IMR-90 (cell line): ENCODE measurements around the gene DSCAM. TPM values are rescaled to one million over a fixed set of nuclear protein-coding genes. Genes with fewer than 3 reads are reported as not detected.

Source experiments
- ATAC-seq: fragments of 200-7000 bp; cut with Tn5 transposase; 2 replicates; pipeline ENCODE4 v1.9.1; 2020; ENCODE audit warnings: low read depth, mild to moderate bottlenecking, moderate library complexity
- BruUV-seq: library from RNA; stranded (reverse); fragments of 400-500 nt; replicated peaks from 2 replicates; lab custom pipeline; 2021; lab: Mats Ljungman, UMichigan
- CTCF ChIA-PET: fragments of 300-600 bp; formaldehyde crosslinking; extraction: SDS; loops from one replicate; lab custom pipeline; 2021; ENCODE audit warnings: antibody characterized with exemption; lab: Yijun Ruan, JAX
- POLR2A ChIA-PET: fragments of 300-600 bp; sonication (Branson Sonifier 250); formaldehyde crosslinking; loops from one replicate; lab custom pipeline; 2022; ENCODE audit warnings: antibody characterized with exemption; ENCODE audit not compliant: unreplicated experiment; lab: Charles Lee
- DNase-seq: peaks from one replicate; pipeline ENCODE4 v3.0.0; 2013
- H2AFZ ChIP-seq: replicated peaks from 2 replicates; pipeline ENCODE3; 2013; ENCODE audit warnings: low read length, mild to moderate bottlenecking; ENCODE audit not compliant: poor library complexity
- H2AK5ac ChIP-seq: 2 replicates; pipeline ENCODE4 v1.6.1; 2013; ENCODE audit warnings: low read depth, low read length, inconsistent platforms
- H2AK9ac ChIP-seq: replicated peaks from 2 replicates; pipeline ENCODE3; 2013; ENCODE audit warnings: mild to moderate bottlenecking, low read depth, low read length, moderate library complexity; ENCODE audit not compliant: poor library complexity
- H2BK120ac ChIP-seq: 2 replicates; pipeline ENCODE4 v1.6.1; 2013; ENCODE audit warnings: low read depth, low read length, inconsistent platforms
- H2BK15ac ChIP-seq: 3 replicates; pipeline ENCODE4 v1.6.1; 2013; ENCODE audit warnings: low read depth, low read length, inconsistent platforms
- H2BK20ac ChIP-seq: 2 replicates; pipeline ENCODE4 v1.6.1; 2013; ENCODE audit warnings: low read depth, mild to moderate bottlenecking, inconsistent platforms, low read length, moderate library complexity
- H2BK5ac ChIP-seq: 2 replicates; pipeline ENCODE4 v1.6.1; 2013; ENCODE audit warnings: mild to moderate bottlenecking, low read depth, low read length, inconsistent platforms; ENCODE audit not compliant: poor library complexity, severe bottlenecking
- H3K14ac ChIP-seq: replicated peaks from 2 replicates; pipeline ENCODE4 v1.6.1; 2013; ENCODE audit warnings: low read depth, low read length, inconsistent platforms
- H3K18ac ChIP-seq: 2 replicates; pipeline ENCODE4 v1.6.1; 2013; ENCODE audit warnings: low read depth, low read length, control low read depth
- H3K23ac ChIP-seq: 2 replicates; pipeline ENCODE4 v1.6.1; 2013; ENCODE audit warnings: low read depth, low read length, inconsistent platforms
- H3K27ac ChIP-seq: 2 replicates; pipeline ENCODE4 v1.5.1; 2013; ENCODE audit warnings: mild to moderate bottlenecking, control low read depth, low read length; ENCODE audit not compliant: insufficient read depth
- H3K27me3 ChIP-seq: 2 replicates; pipeline ENCODE4 v1.6.1; 2013; ENCODE audit warnings: low read length; ENCODE audit not compliant: control insufficient read depth, insufficient read depth
- H3K36me3 ChIP-seq: 2 replicates; pipeline ENCODE4 v1.6.1; 2013; ENCODE audit warnings: low read length, mixed read lengths; ENCODE audit not compliant: control insufficient read depth, insufficient read depth
- H3K4ac ChIP-seq: 2 replicates; pipeline ENCODE4 v1.6.1; 2013; ENCODE audit warnings: low read depth, low read length, inconsistent platforms
- H3K4me1 ChIP-seq: 2 replicates; pipeline ENCODE4 v1.6.1; 2013; ENCODE audit warnings: low read length, mixed read lengths; ENCODE audit not compliant: control insufficient read depth, insufficient read depth
- H3K4me2 ChIP-seq: 2 replicates; pipeline ENCODE4 v1.6.1; 2013; ENCODE audit warnings: low read depth, mild to moderate bottlenecking, control low read depth, low read length, moderate library complexity
- H3K4me3 ChIP-seq: 2 replicates; pipeline ENCODE4 v1.5.1; 2013; ENCODE audit warnings: low read depth, mild to moderate bottlenecking, control low read depth, low read length, moderate library complexity; ENCODE audit not compliant: insufficient read depth
- H3K56ac ChIP-seq: 2 replicates; pipeline ENCODE4 v1.6.1; 2013; ENCODE audit warnings: low read length, inconsistent platforms; ENCODE audit not compliant: insufficient read depth; ENCODE audit errors: extremely low read depth
- H3K79me1 ChIP-seq, 2 experiments: 2 replicates each; pipeline ENCODE4 v1.6.1; 2013; ENCODE audit warnings: low read length in 2 of 2, inconsistent platforms in 1 of 2, low read depth in 1 of 2
- H3K9ac ChIP-seq: 2 replicates; pipeline ENCODE4 v1.6.1; 2013; ENCODE audit warnings: low read depth, low read length, control low read depth
- H3K9me1 ChIP-seq: 2 replicates; pipeline ENCODE4 v1.6.1; 2013; ENCODE audit warnings: low read length, inconsistent platforms; ENCODE audit not compliant: insufficient read depth
- H3K9me3 ChIP-seq: 2 replicates; pipeline ENCODE4 v1.6.1; 2013; ENCODE audit warnings: low read length; ENCODE audit not compliant: control insufficient read depth, insufficient read depth
- H4K20me1 ChIP-seq: 2 replicates; pipeline ENCODE4 v1.6.1; 2013; ENCODE audit warnings: low read length, inconsistent platforms; ENCODE audit not compliant: insufficient read depth
- H4K5ac ChIP-seq: 2 replicates; pipeline ENCODE4 v1.6.1; 2013; ENCODE audit warnings: mild to moderate bottlenecking, low read depth, low read length, control low read depth
- H4K8ac ChIP-seq, 2 experiments: 2 replicates each; pipeline ENCODE4 v1.6.1; 2013; ENCODE audit warnings: low read depth in 2 of 2, low read length in 2 of 2, control low read depth in 1 of 2, inconsistent platforms in 1 of 2
- H4K91ac ChIP-seq: 2 replicates; pipeline ENCODE4 v1.6.1; 2013; ENCODE audit warnings: low read depth, low read length, inconsistent platforms; ENCODE audit not compliant: insufficient read depth
- CEBPB ChIP-seq: IDR thresholded peaks from 2 replicates; pipeline ENCODE4 v1.6.1; 2012; ENCODE audit warnings: low read depth, low read length, improper control_type of control experiment
- CHD1 ChIP-seq: IDR thresholded peaks from 2 replicates; pipeline ENCODE4 v1.6.1; 2012; ENCODE audit warnings: low read depth, low read length, improper control_type of control experiment
- FOS ChIP-seq: fragments of 150-350 bp; IDR thresholded peaks from 2 replicates; pipeline ENCODE4 v1.6.1; 2016; ENCODE audit warnings: low read depth, low read length
- MAZ ChIP-seq: IDR thresholded peaks from 2 replicates; pipeline ENCODE4 v1.6.1; 2012; ENCODE audit warnings: low read depth, mild to moderate bottlenecking, low read length, improper control_type of control experiment, moderate library complexity, borderline replicate concordance
- MXI1 ChIP-seq: IDR thresholded peaks from 2 replicates; pipeline ENCODE4 v1.6.1; 2012; ENCODE audit warnings: low read depth, mild to moderate bottlenecking, low read length, moderate library complexity, borderline replicate concordance
- NFE2L2 ChIP-seq: fragments of 150-350 bp; IDR thresholded peaks from 2 replicates; pipeline ENCODE4 v1.6.1; 2016; ENCODE audit warnings: low read depth, mild to moderate bottlenecking, low read length
- RCOR1 ChIP-seq: IDR thresholded peaks from 2 replicates; pipeline ENCODE4 v1.6.1; 2012; ENCODE audit warnings: mild to moderate bottlenecking, low read length, improper control_type of control experiment; ENCODE audit not compliant: insufficient replicate concordance
- RFX5 ChIP-seq: IDR thresholded peaks from 2 replicates; pipeline ENCODE4 v1.8.0; 2012; ENCODE audit warnings: low read depth, mild to moderate bottlenecking, low read length, moderate library complexity
- WGBS, 2 experiments: methylation state at CpG; one replicate each; pipeline versions ENCODE4 v1.1.5 to v1.1.7; 2013; ENCODE audit warnings: missing lambda C conversion rate in 2 of 2; ENCODE audit not compliant: insufficient read length in 1 of 2; ENCODE audit errors: extremely low coverage in 2 of 2; 5-methylcytosine and 5-hydroxymethylcytosine counted together
- dilution Hi-C: fragments of 300-500 bp; cut with HindIII; formaldehyde crosslinking; loops from one replicate; pipeline ENCODE4 v1.14.3; 2018; ENCODE audit warnings: low sequenced_read_pairs; ENCODE audit not compliant: unreplicated experiment
- in situ Hi-C: fragments of 300-500 bp; cut with MboI; formaldehyde crosslinking; loops from 3 replicates; pipeline ENCODE4 v1.14.3; 2019; ENCODE audit warnings: low sequenced_read_pairs, inconsistent platforms, mixed read lengths
- intact Hi-C: fragments of 100-400 bp; cut with micrococcal nuclease; formaldehyde crosslinking; loops from 2 replicates; pipeline ENCODE4 v1.10.0; 2022
- polyA plus RNA-seq, 3 experiments: library from polyadenylated mRNA; depleted of rRNA; stranded (reverse); fragments of >200 nt; gene quantifications; 2 replicates each; pipeline ENCODE4 v1.2.3, GENCODE V29; 2012; ENCODE audit warnings: low replicate concordance in 1 of 3
- total RNA-seq: library from RNA; depleted of rRNA; stranded (reverse); fragments of >200 nt; gene quantifications from 2 replicates; pipeline ENCODE4 v1.2.3, GENCODE V29; 2012
- TF ChIP-seq, protein P1 (sequence below): fragments of 150-350 bp; IDR thresholded peaks from 2 replicates; pipeline ENCODE4 v1.6.1; 2017; ENCODE audit warnings: mild to moderate bottlenecking, antibody characterized with exemption, low read length, low read depth

DSCAM gene
- total and polyA plus RNA-seq, 2 of the 4 experiments (the other 2 are of a cell fraction) = under 0.01 to 0.02 TPM

DNA sequence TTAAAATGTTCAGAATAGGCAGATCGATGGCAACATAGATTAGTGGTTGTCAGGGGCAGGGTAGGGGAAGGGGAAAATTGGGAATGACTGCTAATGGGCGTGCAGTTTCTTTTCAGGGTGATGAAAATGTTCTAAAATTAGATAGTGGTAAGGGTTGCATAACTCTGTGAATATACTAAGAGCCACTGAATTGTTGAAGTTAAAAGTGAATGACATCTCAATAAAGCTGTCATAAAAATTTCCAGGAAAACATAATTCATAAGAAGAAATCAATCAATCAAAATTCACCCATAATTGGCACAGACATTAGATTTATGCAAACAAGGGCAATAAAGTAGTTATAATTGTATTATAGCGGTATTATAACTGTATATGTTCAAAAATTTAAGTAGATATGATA, 751.5 kb downstream of the DSCAM start:
- Histone ChIP-seq H2BK5ac (no peak overlapping the region), H4K91ac (no peak overlapping the region), H4K5ac (no peak overlapping the region), H3K9me1 (no peaks in the 10 kb centered on the region), H4K8ac (no peak overlapping the region), H3K9ac (no peak overlapping the region), H2AK5ac (no peak overlapping the region), H4K20me1 (no peaks in the 10 kb centered on the region), H3K79me1 (no peaks in the 10 kb centered on the region), H3K18ac (no peak overlapping the region), H2BK120ac (no peak overlapping the region), H3K14ac (no peak overlapping the region), H3K27ac (no peak overlapping the region), H2BK20ac (no peak overlapping the region), H3K23ac (no peak overlapping the region), H3K27me3 (no peaks in the 10 kb centered on the region), H3K4me3 (no peak overlapping the region), H2AFZ (no peak overlapping the region), H3K9me3 (peaks cover 20% of the 10 kb centered on the region), H3K4me1 (no peaks in the 10 kb centered on the region), H3K4me2 (no peak overlapping the region), H3K36me3 (no peaks in the 10 kb centered on the region), H3K4ac (no peak overlapping the region), H3K56ac (no peak overlapping the region), H2AK9ac (no peak overlapping the region), H2BK15ac (no peak overlapping the region)
- intact Hi-C loops (no loop called here), in situ Hi-C loops (loop anchor here (25.0 kb wide), 2 partner anchors 92 to 133 kb away; no protein-coding TSS in a partner anchor), dilution Hi-C loops (no loop called here)
- no peak for DNase-seq
- WGBS, 2 experiments = no CpG with 5 or more reads among the region's 3 CpGs
- ATAC-seq = no peak
- no TSS peak for BruUV-seq
- ChIA-PET CTCF (no interaction called here), POLR2A (no interaction called here)
- TF ChIP-seq FOS = no peak
- no peak for TF ChIP-seq RFX5
- TF ChIP-seq CEBPB = no peak
- TF ChIP-seq NFE2L2 = no peak
- no peak for TF ChIP-seq MAZ
- no peak for TF ChIP-seq CHD1
- no peak for TF ChIP-seq MXI1
- TF ChIP-seq, protein P1, sequence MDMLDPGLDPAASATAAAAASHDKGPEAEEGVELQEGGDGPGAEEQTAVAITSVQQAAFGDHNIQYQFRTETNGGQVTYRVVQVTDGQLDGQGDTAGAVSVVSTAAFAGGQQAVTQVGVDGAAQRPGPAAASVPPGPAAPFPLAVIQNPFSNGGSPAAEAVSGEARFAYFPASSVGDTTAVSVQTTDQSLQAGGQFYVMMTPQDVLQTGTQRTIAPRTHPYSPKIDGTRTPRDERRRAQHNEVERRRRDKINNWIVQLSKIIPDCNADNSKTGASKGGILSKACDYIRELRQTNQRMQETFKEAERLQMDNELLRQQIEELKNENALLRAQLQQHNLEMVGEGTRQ = no peak
- no peak for TF ChIP-seq RCOR1
